AG10803 (cell line): ENCODE measurements around the gene NPHP4.

Experiments
- DNase-seq: peaks from one replicate; pipeline ENCODE4 v3.0.0; 2010; ENCODE audit warnings: low read depth
- H3K4me3 ChIP-seq: 2 replicates; pipeline ENCODE4 v1.5.1; 2011; ENCODE audit warnings: mild to moderate bottlenecking, low read length, control low read depth
- TF ChIP-seq, protein P1 (sequence below): conservative IDR thresholded peaks from 2 replicates; pipeline ENCODE4 v1.5.1; 2011; ENCODE audit warnings: mild to moderate bottlenecking, low read length, control low read depth, inconsistent platforms

Gene NPHP4

DNA sequence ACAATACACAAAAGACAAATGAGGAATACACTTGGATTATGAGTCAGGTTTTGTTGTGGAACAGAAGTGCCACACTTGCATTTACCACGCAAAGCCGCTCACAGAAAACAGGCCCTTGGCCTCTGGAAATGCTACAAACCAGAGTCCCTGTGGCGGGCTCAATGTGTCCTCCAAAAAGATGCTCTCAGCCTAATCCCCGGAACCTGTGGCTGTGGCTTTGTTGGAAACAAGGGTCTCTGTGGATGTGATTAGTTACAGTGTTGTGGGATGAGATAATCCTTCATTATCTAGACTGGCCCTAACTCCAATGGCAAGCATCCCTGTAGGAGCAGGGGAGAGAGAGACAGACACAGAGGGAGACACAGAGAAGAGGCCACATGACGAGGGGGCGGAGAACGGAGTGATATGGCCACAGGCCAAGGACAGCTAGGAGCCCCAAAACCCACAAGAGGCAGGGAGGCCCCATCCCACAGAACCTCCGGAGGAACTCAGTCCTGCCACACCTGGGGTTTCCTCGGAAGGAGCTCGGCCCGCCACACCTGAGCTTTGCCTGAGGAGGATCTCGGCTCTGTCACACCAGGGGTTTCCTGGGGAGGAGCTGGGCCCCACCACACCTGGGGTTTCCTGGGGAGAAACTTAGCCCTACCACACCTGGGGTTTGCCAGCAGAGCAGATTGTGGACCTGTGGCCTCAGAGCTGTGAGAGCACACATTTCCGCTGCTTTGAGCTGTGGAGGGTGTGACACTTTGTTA lies 55.4 kb downstream of the NPHP4 start:
- no peak for DNase-seq
- H3K4me3 ChIP-seq: no peak overlapping the region
- TF ChIP-seq, protein P1, sequence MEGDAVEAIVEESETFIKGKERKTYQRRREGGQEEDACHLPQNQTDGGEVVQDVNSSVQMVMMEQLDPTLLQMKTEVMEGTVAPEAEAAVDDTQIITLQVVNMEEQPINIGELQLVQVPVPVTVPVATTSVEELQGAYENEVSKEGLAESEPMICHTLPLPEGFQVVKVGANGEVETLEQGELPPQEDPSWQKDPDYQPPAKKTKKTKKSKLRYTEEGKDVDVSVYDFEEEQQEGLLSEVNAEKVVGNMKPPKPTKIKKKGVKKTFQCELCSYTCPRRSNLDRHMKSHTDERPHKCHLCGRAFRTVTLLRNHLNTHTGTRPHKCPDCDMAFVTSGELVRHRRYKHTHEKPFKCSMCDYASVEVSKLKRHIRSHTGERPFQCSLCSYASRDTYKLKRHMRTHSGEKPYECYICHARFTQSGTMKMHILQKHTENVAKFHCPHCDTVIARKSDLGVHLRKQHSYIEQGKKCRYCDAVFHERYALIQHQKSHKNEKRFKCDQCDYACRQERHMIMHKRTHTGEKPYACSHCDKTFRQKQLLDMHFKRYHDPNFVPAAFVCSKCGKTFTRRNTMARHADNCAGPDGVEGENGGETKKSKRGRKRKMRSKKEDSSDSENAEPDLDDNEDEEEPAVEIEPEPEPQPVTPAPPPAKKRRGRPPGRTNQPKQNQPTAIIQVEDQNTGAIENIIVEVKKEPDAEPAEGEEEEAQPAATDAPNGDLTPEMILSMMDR: no peak

DNA sequence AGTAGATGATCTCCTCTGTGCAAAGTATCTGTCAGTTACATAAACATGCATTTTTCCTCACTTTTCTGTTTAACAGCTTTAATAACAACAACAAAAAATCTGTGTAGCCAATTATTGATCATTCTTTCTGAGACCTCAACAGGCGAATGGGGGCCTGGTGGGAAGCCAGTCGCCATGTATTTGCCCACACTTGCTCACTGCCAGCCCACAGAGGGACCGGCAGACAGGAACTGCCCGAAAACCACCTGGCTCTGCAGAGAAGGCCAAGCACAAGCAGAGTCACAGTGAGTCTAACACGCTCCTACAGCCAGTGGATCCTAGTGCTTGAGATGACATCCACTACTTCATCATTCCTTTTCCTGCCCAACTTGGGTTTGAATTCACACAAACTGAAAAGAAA lies 56.1 kb downstream of the NPHP4 start:
- no peak overlapping the region for H3K4me3 ChIP-seq
- no peak for DNase-seq
- TF ChIP-seq, protein P1: no peak

DNA sequence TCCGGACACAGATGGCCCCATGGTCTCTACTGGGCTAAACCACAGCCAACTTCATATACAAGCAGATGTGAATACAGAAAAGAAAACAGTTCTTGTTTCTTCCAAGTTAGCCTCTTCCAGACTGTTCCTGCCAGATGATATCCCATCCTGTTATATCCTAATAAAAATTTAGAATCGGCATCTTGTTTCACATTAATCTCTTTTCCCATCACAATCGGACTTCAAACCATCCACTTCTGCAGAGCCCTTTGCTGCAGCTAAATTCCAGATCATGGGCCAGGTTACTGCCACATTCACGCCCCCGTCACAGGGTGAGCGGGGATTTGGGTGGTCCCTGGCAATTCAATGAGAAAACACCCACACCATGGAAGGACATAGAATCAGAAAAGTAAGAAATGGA lies 57.2 kb downstream of the NPHP4 start:
- TF ChIP-seq, protein P1: no peak
- DNase-seq: no peak
- no peak overlapping the region for H3K4me3 ChIP-seq

GRCh38 chr1:5934058-5934884 lies 58.0 kb downstream of the NPHP4 start:
- no peak overlapping the region for H3K4me3 ChIP-seq
- DNase-seq: no peak
- TF ChIP-seq, protein P1: no peak

GRCh38 chr1:5933676-5934057 lies 58.6 kb downstream of the NPHP4 start:
- no peak overlapping the region for H3K4me3 ChIP-seq
- TF ChIP-seq, protein P1: no peak
- peak; percentile 80 for DNase-seq

DNA sequence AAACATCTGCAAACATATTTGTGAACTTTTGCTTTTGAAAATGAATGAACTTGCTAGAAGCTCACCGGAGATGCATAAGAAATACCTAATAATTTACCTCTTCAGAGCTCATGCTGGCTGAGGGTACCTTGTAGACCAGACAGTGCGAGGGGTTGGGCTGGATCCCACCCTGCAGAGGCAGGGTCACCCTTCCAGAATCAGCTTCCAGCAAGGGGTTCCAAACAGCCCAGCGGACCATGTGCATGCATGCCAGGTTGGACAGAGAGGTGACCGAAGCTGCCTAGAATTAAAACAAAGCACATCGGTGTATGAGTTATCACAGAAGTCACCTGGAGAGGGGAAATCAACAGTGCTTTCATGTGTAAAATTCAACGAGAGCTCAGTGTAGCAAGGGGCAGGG lies 59.2 kb downstream of the NPHP4 start:
- TF ChIP-seq, protein P1: no peak
- H3K4me3 ChIP-seq: no peak overlapping the region
- no peak for DNase-seq
